CD4-positive, alpha-beta T cell treated with Interleukin-2 at 100 ng/mL for 4 hours (primary cell): ENCODE measurements around the gene CC2D2B.
"Not testable (repeated sequence)": the region's sequence is repeated elsewhere in the genome, so short reads cannot be mapped to it uniquely, and the experiment has no call there.

Experiments
- DNase-seq: peaks from one replicate; pipeline ENCODE4 v3.0.0-alpha.2; 2020; ENCODE audit warnings: low spot score

CC2D2B gene

GRCh38 chr10:95908450-95908849, 675 bp downstream of the CC2D2B start:
- no peak for DNase-seq

- DNase-seq, result no peak
These were observed 1.8 kb downstream of the CC2D2B start for GRCh38 chr10:95909561-95909960.

DNA sequence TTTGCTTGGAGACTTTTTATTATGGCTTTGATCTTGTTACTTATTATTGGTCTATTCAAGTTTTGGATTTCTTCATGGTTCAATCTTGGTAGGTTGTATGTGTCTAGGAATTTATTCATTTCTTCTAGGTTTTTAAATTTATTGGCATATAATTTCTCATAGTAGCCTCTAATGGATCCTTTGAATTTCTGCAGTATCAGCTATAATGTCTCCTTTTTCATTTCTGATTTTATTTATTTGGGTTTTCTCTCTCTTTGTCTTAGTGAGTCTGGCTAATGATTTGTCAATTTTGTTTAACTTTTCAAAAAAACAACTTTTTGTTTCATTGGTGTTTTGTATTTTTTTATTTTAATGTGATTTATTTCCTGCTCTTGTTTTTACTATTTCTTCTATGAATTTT, 8.3 kb downstream of the CC2D2B start:
- not testable (repeated sequence) for DNase-seq

GRCh38 chr10:95920798-95921426, 13.1 kb downstream of the CC2D2B start:
- no peak for DNase-seq

DNA sequence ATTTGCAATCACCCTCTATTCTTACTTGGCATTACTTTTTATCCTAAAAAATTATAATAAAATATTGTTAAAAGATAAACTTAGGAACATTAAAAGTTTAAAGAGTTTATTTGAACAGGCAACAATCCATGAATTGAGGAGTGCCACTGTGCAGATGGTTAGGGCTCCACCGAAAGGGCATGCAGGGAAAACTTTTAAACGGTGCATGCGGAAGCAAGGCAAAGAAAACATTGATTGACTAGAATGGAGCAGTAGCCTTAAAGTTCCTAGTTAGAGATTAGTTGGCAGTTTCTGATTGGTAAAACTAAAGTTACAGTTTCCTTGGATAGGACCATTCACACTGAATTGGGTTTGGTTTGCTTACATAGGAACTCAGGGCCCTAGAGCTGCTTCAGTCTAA, 17.3 kb downstream of the CC2D2B start:
- DNase-seq, result no peak

- DNase-seq, result no peak
These were observed 27.7 kb downstream of the CC2D2B start for GRCh38 chr10:95935429-95935828.

- DNase-seq, result no peak
These were observed 33.3 kb downstream of the CC2D2B start for GRCh38 chr10:95941115-95941514.

DNA sequence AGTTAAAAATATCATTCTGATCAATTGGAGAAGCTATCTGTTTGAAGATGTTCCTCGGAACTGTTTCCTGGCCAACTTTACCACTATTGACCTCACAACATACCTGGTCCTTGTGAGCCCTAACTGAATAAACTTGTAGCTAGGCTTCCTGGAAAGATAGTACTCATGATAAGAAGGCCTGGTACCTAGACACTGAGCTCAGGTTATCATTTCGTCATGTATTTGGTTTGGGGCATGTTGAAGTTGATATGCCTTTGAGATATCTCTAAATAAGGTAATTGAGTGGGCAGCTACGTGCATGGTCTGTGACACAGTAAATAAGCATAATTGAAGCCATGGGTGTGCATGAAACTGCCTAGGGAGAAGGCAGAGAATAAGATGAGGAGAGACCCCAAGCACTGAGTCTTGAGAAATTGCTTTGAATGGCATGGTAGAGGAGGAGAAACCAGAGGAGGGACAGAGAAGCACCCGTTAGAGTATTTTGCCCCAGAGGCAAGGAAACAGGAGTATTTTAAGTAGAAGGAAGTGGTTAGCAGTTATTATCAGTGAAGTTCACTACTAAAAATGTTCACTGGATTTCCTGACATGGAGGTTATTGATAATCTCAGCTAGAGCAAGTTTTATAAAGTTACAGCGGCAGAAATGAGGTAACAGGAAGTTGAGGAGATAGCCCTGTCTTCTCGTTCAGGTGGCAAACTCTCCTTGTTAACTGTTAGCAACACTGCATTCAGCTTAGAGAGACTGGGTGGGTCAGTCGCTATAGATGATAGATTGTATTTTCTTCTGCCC, 55.6 kb downstream of the CC2D2B start:
- DNase-seq, result no peak

DNA sequence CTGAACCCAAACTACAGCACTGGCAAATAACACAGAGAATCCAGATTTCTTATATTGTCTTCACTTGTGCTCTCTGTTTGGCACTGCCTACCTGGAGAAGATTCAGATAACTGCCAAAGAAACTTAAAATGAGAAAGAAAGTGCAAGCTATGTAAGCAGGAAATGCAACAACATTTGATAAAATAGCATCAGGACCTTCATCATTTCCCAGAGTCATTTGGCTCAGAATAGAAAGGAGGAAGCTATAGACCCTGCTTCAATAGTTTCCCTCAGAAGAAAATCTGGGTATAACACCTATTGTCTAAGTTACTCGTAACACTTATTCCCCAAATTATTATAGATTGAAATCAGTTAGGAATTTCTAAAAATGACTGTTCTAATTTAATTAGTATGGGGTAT, 56.2 kb downstream of the CC2D2B start:
- no peak for DNase-seq

DNA sequence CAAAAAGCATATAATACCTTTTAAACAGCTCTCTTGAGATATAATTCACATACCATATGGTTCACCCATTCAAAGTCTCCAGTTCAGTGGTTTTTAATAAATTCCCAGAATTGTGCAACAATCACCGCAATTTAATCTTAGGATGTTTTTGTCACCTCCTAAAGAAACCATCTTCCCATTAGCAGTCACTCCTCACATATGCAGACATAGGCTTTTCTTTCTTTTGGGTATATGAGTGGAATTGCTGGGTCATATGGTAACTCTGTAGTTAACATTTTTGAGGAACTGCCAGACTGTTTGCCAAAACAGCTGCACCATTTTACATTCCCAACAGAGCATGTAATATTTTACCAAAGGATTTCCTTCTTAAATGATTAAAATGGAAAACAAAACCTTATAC, 57.0 kb downstream of the CC2D2B start:
- no peak for DNase-seq

DNA sequence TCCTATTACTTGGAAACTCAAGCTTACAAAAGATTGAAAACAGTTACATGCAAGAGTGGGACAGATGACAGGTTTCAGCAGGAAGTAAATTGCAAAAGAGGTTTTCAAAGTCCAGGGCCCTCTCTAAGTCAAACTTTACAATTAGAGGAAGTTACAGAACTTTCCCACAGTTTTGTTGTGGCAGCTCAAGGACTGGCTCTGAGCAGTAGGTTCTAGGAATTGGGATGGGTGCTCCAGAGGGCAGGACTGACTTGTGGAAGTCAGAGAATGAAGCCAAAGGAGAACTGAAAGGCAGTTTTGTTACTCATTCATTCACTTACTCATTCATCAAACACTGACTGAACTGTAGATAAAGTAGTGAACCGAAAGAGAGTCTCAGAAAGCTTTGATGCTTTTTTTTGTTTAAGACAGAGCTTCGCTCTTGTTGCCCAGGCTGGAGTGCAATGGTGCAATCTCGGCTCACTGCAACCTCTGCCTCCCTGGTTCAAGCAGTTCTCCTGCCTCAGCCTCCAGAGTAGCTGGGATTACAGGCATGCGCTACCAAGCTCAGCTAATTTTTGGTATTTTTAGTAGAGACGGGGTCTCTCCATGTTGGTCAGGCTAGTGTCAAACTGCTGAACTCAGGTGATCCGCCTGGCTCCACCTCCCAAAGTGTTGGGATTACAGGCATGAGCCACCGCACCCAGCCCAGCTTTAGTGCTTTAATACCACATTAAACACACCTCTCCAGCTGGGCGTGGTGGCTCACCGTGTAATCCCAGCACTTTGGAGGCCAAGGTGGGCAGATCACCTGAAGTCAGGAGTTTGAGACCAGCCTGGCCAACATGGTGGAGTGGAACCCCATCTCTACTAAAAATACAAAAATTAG, 68.8 kb downstream of the CC2D2B start:
- DNase-seq, result no peak

- DNase-seq, result no peak
These were observed 74.4 kb downstream of the CC2D2B start for GRCh38 chr10:95982200-95982599.

DNA sequence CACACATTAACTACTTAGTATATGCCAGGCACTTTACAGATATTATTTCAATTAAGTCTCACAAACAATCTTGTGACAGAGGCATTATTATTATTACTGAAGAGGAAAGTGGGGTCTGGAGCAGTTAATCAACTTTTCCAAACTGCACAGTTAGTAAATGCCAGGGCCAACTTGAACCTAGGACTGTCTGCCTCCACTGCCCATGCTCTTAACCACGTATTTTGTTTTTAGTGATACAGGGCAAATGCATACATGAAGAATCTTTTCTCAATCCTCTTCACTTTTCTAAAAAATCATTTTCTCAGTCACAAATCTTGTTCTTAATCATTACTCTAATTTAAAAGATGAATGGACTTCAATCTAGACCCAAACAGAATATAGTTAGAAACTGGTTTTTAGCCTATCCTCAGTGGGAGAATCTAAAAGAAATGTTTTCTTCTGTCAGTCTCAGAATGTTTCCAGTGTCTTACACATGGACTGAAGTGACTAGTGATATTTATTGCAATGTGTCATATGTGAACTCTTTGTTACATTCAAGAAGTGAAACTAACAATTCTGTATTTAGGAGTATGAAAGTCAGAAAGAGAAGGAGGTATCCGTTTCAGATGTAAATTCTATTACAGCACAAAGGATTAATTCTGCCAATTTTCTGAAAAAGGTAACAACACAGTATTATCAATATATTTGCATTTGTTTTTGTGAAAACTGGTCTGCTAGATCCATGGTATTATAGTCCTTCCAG, 80.1 kb downstream of the CC2D2B start:
- DNase-seq, result no peak

GRCh38 chr10:95988702-95989101, 80.9 kb downstream of the CC2D2B start:
- no peak for DNase-seq

DNA sequence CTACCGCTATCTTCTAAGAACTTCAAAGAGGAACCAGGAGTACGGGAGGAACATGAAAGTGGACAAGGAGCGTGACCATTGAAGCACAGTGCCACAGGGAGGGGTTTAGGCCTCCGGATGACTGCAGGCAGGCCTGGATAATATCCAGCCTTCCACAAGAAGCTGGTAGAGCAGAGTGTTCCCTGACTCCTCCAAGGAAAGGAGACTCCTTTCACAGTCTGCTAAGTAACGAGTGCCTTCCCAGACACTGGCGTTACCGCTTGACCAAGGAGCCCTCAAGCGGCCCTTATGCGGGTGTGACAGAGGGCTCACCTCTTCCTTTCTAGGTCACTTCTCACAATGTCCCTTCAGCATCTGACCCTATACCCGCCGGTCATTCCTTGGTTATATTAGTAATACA, 86.6 kb downstream of the CC2D2B start:
- DNase-seq, result not testable (repeated sequence)

GRCh38 chr10:95998255-95998784, 90.5 kb downstream of the CC2D2B start:
- DNase-seq, result no peak

DNA sequence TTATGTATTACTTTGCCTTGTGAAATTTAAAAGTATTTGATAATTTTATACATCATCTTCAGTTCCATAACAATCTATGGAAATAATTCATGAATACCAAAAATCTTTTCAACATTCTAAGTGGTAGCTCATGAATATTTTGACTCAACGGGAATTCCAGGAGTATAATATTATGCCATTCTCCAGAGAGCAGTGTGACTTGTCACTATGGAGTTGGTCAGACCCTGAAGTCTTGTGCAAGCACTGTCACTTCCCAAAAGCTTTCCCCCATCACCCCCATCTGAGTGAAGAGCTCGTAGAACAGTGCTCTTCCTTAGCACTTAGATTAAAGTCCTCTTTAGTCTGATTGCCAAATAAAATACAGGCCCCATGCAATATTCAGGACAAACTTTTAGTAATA, 106.2 kb downstream of the CC2D2B start:
- no peak for DNase-seq

GRCh38 chr10:96014473-96015102, 106.8 kb downstream of the CC2D2B start:
- no peak for DNase-seq

DNA sequence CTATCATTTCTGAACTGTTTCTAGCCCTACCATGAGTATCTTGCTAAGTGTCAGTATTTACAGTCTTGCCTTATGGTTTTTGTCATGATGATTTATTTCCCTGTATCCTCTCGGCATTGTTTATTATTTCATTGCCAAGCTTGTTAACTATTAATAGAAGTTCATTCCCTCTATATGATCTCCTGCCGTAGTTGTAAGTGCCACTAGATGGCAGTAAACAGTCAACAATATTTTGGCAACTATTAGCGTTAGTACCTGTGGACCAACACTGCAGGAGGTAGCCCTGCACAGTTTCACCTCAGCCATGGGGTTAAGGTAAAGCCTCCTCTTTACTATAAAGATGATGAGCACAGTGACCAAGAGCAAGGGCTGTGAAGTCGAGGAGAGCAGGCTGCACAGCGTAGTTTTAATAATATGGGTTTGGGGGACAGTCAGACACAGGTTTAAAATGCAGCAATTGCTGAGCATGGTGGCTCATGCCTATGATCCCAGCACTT, 109.5 kb downstream of the CC2D2B start:
- peak; percentile 62 for DNase-seq

DNA sequence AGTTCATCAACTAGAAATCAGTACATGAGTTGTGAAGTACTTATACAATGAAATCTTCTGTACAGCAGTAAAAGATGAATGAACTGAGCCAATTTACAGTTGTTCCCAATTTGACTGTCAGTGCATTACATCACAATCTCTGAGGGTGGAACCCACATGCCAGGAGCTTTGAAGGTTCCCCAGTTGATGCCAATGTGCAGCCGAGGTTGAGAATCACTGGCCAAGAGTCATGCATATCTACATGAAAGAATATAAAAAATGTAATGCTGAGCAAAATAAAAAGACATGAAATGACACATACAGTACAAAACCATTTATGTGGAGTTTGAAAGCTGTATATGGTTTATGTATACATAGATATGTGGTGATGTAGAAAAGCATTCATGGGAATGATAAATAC, 113.6 kb downstream of the CC2D2B start:
- no peak for DNase-seq

DNA sequence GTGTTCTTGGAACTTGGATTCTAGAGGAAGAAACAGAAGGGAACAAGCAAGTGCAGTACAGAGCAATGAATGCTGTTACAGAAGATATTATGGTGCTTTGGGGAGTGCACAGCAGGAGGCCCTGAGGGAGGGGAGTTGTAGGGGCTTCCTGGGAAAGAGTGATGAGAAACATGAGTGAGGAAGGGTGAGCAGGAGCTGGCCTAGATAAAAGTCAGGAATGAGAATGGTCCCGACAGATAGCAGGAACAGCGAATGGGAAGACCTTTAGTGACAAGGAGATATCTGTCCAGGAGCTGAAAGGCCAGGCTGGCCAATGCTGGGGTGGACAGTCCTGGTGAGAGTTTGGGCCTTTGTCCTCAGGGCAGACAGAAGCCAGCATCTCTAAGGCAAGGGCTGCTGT, 115.0 kb downstream of the CC2D2B start:
- DNase-seq, result no peak
